ENCODE results near the gene CES3. TPM values are rescaled to one million over a fixed set of nuclear protein-coding genes. Genes with fewer than 3 reads are reported as not detected.

The CES3 gene
- total RNA-seq, 1 experiment from 2014 or later = 0.31 TPM

DNA sequence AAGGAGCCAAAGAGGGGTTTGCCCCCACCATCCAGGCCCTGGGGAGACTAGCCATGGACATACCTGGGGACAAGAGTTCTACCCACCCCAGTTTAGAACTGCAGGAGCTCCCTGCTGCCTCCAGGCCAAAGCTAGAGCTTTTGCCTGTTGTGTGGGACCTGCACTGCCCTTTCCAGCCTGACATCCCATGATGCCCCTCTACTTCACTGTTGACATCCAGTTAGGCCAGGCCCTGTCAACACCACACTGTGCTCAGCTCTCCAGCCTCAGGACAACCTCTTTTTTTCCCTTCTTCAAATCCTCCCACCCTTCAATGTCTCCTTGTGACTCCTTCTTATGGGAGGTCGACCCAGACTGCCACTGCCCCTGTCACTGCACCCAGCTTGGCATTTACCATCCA, 48.1 kb downstream of the CES3 start:
- DNase-seq = no peak
- H3K36me3 ChIP-seq (replicated peaks; ENCODE audit: control insufficient read depth, insufficient read depth, low read length) = no peaks in the 10 kb centered on the region
- peaks cover 19% of the 10 kb centered on the region for H3K27me3 ChIP-seq (ENCODE audit: control insufficient read depth, insufficient read depth, low read length)
- no peak overlapping the region for H3K4me3 ChIP-seq (ENCODE audit: insufficient read depth, low read depth, low read length)

DNA sequence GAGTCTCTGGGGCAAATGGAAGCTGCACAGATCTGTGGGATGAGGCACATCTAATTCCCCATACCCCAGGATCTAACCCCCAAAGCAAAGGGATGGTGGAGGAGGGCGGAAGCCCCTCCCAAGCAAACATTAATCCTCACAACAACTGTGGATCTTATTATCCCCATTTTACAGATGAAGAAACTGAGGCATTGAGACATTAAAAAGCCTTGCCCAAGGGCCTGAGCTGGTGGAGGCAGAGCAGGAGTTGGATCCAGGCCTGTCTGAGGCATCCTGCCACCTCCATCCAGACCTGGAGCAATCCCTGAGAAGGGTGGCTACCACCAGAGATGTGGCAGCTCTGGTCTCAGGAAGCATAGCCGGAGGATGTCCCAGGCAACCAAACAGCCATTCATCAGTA, 50.2 kb downstream of the CES3 start:
- Histone ChIP-seq H3K27me3 (ENCODE audit: control insufficient read depth, insufficient read depth, low read length) (peaks cover 30% of the 10 kb centered on the region), H3K36me3 (replicated peaks; ENCODE audit: control insufficient read depth, insufficient read depth, low read length) (no peaks in the 10 kb centered on the region), H3K4me3 (ENCODE audit: insufficient read depth, low read depth, low read length) (no peak overlapping the region)
- DNase-seq = no peak

DNA sequence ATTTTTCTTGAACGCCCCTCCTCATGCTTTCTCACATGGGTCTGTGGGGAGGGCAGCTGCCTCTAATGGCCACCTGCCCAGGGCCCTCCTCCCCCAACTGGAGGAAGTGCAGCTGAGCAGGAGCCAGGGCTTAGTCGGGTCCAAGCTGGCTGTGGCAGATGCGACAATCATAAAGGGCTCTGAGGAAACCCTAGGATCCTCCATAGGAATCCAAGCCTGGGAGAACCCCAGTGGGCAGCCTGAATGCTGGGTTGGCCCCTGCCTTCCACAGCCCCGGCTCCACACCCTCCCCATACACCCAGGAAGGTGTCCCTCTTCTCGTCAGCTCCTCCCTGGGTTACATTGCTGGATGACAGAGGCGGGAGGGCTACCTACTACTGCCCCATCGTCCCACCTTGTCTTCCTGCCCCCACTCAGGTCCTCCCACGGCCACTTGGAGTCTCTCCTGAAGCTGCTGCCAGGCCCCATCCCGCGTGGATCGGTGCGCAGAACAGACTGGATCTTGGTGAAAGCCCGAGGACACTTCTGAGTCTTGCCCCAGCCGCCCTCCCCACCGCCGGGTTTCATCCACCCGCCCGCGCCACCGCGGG, 52.3 kb downstream of the CES3 start:
- peak; percentile 61 for DNase-seq
- peaks cover 30% of the 10 kb centered on the region for H3K27me3 ChIP-seq (ENCODE audit: control insufficient read depth, insufficient read depth, low read length)
- peak overlapping the region; percentile 44 for H3K4me3 ChIP-seq (ENCODE audit: insufficient read depth, low read depth, low read length)
- no peaks in the 10 kb centered on the region for H3K36me3 ChIP-seq (replicated peaks; ENCODE audit: control insufficient read depth, insufficient read depth, low read length)

DNA sequence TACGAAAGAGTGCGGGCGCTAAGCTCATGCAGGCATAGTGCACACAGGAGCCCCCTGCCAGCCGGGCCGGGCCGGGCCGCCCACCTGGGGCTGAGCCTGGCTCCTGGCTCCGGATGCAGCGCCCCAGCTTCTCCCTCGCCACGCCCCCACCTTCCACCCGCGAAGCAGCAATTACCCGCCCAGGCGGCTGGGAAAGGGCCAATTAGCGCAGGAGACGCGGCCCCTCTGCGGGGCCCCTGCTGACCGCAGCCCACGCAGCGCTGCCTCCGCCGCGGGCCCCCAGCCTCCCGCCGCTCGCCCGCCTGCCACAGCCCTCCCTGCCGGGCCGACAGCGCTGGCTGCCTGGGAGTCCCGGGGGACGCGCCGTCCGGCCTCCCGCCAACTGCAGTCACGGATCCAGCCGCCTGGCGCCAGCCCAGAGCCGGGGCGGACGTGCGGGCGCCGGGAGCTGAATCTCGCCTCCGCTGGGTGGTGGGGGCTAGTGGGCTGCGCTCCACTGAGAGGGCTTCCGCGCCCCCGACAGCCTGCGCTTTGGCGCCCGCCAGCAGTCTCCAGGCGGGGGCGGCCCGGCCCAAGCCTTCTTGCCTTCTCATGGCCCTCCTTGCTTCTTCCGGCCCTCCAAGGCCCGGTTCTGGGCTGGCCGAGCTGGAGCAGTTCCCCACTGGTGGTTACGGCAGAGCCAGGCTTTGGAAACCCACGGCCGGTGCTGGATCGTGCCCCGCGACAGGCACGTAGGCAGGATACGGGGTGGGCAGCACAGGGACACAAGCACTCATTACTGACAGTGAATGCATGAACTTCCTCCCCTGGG, 53.0 kb downstream of the CES3 start:
- peak overlapping the region; percentile 44 for H3K4me3 ChIP-seq (ENCODE audit: insufficient read depth, low read depth, low read length)
- H3K36me3 ChIP-seq (replicated peaks; ENCODE audit: control insufficient read depth, insufficient read depth, low read length) = no peaks in the 10 kb centered on the region
- peaks cover 30% of the 10 kb centered on the region for H3K27me3 ChIP-seq (ENCODE audit: control insufficient read depth, insufficient read depth, low read length)
- peak; percentile 90 for DNase-seq

DNA sequence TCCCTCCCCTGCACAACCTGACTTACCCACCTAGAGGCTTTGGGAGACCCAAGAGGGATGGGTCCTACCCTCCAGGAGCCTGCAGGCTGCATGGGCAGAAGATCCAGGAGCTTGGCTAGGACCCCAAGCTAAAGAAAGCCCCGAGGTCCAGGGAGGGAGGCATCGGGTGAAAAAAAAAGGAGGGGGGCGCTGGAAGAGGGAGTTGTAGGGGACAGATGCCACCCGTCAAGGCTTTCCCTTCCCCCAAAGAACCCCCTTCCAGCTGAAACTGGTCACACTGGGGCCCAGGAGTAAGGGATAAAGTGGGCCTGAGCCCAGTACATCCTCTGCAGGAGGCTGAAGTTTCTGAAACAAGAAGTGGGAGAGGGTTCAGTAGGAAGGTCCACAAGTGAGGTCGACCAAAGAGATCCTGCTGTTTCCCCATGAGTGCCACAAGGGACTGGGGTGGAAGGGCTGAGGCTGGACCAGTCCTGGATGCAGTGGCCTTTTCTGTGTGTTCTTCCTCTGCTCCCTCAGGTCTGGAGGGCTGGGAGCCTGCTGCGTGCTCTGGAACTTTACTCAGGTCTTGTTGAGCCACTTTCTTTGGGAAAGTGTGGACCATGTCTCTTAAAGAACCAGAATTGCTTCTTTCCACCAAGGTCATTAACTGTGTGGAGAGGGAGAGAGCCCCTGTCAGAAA, 53.7 kb downstream of the CES3 start:
- H3K36me3 ChIP-seq (replicated peaks; ENCODE audit: control insufficient read depth, insufficient read depth, low read length) = no peaks in the 10 kb centered on the region
- H3K27me3 ChIP-seq (ENCODE audit: control insufficient read depth, insufficient read depth, low read length) = peaks cover 30% of the 10 kb centered on the region
- DNase-seq = peak; percentile 11
- peak overlapping the region; percentile 44 for H3K4me3 ChIP-seq (ENCODE audit: insufficient read depth, low read depth, low read length)

DNA sequence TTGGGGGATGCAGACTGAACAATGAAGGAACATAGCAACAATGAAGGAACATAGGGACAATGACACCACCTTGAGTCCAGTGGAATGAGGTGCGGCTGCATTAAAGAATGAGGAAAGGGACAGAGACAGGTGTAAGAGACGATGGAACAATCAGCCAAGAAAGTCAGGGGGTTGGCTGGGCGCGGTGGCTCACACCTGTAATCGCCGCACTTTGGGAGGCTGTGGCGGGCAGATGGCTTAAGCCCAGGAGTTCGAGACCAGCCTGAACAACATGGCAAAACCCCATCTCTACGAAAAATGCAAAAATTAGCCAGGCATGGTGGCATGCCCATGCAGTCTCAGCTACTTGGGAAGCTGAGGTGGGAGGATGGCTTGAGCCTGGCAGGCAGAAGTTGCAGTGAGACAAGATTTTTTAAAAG, 54.3 kb downstream of the CES3 start:
- Histone ChIP-seq H3K36me3 (replicated peaks; ENCODE audit: control insufficient read depth, insufficient read depth, low read length) (no peaks in the 10 kb centered on the region), H3K4me3 (ENCODE audit: insufficient read depth, low read depth, low read length) (no peak overlapping the region), H3K27me3 (ENCODE audit: control insufficient read depth, insufficient read depth, low read length) (peaks cover 30% of the 10 kb centered on the region)
- peak; percentile 32 for DNase-seq

DNA sequence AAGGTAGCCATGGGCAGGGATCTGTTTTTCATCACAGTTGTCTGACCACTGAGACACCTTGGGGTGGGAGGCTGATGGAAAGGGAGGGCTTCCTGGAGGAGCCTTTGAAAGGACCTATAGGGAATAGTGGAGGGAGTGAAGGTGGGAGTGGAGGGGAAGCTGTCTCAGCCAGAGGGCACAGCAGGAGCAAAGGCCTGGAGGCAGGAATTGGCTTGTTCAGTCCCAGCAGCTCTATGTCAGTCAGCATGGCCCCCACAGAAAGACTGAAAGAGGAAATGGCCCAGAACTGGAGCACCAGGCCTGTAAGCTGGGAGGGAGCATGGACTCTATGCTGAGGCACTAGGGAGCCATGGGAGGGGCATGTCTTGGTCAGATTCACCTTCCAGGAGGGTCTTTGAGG, 55.1 kb downstream of the CES3 start:
- peaks cover 30% of the 10 kb centered on the region for H3K27me3 ChIP-seq (ENCODE audit: control insufficient read depth, insufficient read depth, low read length)
- H3K4me3 ChIP-seq (ENCODE audit: insufficient read depth, low read depth, low read length) = no peak overlapping the region
- H3K36me3 ChIP-seq (replicated peaks; ENCODE audit: control insufficient read depth, insufficient read depth, low read length) = no peaks in the 10 kb centered on the region
- DNase-seq = no peak

DNA sequence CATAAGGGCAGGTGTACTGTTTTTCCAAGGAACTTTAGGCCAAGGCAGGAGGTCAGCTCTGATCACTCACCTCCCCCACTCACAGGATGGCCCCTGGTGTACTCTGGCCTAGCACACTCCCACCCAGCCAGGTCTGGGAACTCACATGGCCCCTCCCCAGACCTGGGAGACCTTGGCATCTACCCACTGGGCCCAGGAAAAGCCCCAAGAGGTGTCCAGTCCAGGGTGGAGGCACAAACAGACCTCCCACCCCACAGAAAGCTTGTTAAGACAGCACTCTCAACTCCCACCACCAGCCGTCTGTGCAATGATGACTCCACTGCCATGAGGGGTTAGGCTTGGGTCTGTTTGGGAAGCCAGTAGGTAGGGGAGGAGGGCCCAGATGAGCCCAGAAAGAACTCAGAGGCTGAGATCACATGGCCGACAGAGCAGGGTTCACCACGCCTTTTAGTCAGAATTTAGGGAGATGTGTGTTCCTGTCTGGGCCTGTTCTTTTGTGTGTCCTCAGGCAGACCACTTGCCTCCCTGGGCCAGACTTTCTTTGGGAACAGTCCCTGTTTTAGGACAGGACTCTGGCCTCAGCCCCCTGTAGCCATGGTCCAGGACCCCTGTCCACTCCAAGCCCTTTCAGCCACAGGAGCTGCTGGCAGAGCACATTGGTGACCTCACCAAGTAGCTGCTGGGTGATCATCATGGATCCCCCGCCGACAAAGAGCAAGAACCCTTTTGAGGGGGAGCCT, 55.8 kb downstream of the CES3 start:
- H3K36me3 ChIP-seq (replicated peaks; ENCODE audit: control insufficient read depth, insufficient read depth, low read length) = no peaks in the 10 kb centered on the region
- H3K4me3 ChIP-seq (ENCODE audit: insufficient read depth, low read depth, low read length) = no peak overlapping the region
- DNase-seq = no peak
- H3K27me3 ChIP-seq (ENCODE audit: control insufficient read depth, insufficient read depth, low read length) = peaks cover 29% of the 10 kb centered on the region

DNA sequence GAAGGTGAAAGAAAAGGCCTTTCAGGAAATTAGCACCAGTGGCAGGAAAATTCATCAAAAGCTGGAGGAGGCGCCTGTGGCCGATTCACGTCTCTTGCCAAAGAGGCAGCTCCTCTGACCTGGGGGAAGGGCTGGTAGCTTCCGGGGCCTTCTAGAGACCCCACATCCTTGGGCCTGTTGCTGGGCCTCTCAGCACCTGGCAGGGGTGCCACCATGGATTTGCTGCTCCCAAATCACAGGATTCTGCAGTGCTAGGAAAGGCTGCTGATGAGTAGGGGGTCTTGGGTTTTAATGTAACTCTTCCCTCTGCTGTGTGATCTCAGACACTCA, 56.3 kb downstream of the CES3 start:
- DNase-seq = peak; percentile 10
- no peak overlapping the region for H3K4me3 ChIP-seq (ENCODE audit: insufficient read depth, low read depth, low read length)

DNA sequence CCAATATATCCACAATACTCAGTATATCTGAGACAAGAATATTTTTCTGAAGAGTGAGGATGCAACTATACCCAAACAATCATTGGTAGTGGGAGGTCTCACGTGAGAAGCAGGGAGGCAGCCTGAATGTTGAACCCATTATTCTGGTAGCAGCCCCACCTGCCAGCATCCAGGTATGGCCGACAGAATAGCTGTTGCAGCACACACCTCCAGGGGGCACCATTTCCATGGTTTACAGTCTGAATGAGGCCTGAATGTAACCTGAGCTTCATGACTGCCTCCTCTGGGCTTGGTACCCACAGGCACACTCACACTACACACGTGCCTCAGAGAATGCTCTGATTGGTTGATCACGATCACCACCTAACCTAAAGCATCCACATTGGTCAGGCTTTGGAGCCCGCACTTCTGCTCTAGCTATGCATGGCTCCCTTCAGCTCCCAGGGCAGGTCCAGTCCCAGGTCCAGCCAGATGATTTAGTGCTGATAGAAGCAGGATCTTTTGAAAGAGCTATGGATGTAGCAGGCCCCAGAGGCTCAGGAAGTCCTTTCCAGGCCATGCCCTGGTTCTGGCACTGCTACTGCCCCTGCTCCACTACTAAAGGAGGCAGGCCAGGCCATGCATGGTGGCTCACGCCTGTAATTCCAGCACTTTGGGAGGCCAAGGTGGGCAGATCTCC, 56.9 kb downstream of the CES3 start:
- peak; percentile 92 for DNase-seq
- no peaks in the 10 kb centered on the region for H3K36me3 ChIP-seq (replicated peaks; ENCODE audit: control insufficient read depth, insufficient read depth, low read length)
- H3K4me3 ChIP-seq (ENCODE audit: insufficient read depth, low read depth, low read length) = no peak overlapping the region
- H3K27me3 ChIP-seq (ENCODE audit: control insufficient read depth, insufficient read depth, low read length) = peaks cover 26% of the 10 kb centered on the region

More for the DNA sequence above, 56.3 kb downstream of the CES3 start:
- Histone ChIP-seq H3K27me3 (ENCODE audit: control insufficient read depth, insufficient read depth, low read length) (peaks cover 29% of the 10 kb centered on the region), H3K36me3 (replicated peaks; ENCODE audit: control insufficient read depth, insufficient read depth, low read length) (no peaks in the 10 kb centered on the region)

DNA sequence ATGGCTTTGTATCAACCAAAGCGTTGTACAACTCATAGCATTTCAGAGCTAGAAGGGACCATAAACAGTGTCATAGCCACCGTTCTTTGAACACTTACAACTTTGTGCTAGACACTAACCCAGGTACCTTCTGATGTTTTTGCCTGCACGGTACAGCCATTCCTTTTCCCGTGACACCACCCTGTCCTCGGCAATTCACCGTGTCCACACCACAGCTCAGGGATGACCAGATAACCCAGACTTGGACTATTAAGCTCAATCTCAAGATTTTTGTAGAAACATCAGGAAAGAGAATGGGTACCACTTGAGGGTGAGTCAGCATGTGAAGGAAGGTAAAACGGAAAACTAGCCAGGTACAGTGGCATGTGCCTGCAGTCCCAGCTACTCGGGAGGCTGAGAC, 58.1 kb downstream of the CES3 start:
- Histone ChIP-seq H3K4me3 (ENCODE audit: insufficient read depth, low read depth, low read length) (no peak overlapping the region), H3K36me3 (replicated peaks; ENCODE audit: control insufficient read depth, insufficient read depth, low read length) (no peaks in the 10 kb centered on the region), H3K27me3 (ENCODE audit: control insufficient read depth, insufficient read depth, low read length) (peaks cover 14% of the 10 kb centered on the region)
- no peak for DNase-seq

DNA sequence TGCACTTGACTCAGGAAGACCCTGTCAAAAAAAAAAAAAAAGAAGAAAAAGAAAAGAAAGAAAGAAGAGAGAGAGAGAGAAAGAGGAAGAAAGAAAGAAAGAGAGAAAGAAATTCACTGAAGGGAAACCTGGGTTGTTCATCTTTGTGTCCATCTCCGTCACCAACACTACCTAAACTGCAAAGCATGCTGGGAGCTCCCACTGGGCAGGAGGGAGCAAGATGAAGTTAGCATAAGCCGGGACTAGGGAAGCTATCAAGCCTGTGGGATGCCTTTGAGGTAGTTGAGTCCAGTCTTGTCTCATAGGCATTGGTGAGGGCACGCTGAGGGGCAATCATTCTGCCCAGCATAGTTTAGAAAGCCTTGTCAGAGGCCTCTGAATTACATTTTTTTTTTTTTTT, 60.3 kb downstream of the CES3 start:
- DNase-seq = peak; percentile 17
- Histone ChIP-seq H3K4me3 (ENCODE audit: insufficient read depth, low read depth, low read length) (no peak overlapping the region), H3K27me3 (ENCODE audit: control insufficient read depth, insufficient read depth, low read length) (no peaks in the 10 kb centered on the region), H3K36me3 (replicated peaks; ENCODE audit: control insufficient read depth, insufficient read depth, low read length) (no peaks in the 10 kb centered on the region)

DNA sequence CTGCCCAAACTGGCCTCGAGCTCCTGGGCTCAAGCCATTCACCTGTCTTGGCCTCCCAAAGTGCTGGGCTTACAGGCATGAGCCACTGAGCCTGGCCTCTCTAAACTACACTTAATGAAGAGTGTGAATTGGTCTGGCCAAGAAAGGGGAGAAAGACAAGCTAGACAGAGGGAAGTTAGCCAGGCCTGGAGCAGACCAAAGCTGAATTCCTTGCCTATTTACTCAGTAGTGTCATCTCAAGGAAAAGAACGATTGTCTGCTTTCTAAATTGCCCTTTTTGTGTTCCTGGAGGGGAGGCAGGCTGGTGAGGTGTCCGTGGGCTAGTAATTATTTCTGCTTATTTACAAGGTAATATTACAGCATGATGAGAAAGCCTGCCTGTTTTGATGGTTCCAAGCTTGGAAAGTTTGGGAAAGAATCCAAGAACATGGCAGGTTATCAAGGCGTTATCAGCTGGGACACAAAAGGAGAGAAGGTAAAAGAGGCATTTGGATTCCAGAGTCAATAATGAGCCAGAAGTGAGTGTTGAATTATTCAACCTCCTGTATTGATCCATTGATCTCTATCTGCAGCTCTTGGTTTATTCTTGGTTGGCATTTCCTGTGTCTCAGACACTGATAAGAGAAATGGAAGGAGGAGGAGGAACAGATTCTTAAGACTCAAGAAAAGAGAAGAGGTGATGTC, 61.6 kb downstream of the CES3 start:
- DNase-seq = no peak
- H3K27me3 ChIP-seq (ENCODE audit: control insufficient read depth, insufficient read depth, low read length) = no peaks in the 10 kb centered on the region
- H3K36me3 ChIP-seq (replicated peaks; ENCODE audit: control insufficient read depth, insufficient read depth, low read length) = no peaks in the 10 kb centered on the region
- H3K4me3 ChIP-seq (ENCODE audit: insufficient read depth, low read depth, low read length) = no peak overlapping the region

DNA sequence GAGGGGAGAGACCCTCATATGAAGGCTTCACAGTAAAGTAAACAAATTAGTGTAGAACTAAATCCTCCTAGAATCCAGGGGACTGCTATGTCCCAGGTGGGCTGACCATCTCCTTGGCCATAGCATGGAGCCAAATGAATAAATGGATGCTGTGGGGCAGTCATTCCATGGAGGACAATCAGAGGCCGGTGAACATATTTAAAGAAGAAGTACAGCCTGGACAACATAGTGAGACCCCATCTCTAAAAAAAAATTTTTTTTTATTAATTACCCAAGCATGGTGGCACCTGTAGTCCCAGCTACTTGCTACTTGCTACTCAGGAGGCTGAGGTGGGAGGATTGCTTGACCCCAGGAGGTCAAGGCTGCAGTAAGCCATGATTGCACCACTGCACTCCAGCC, 62.6 kb downstream of the CES3 start:
- H3K27me3 ChIP-seq (ENCODE audit: control insufficient read depth, insufficient read depth, low read length) = no peaks in the 10 kb centered on the region
- H3K4me3 ChIP-seq (ENCODE audit: insufficient read depth, low read depth, low read length) = no peak overlapping the region
- no peaks in the 10 kb centered on the region for H3K36me3 ChIP-seq (replicated peaks; ENCODE audit: control insufficient read depth, insufficient read depth, low read length)
- no peak for DNase-seq
